Left kidney (tissue), 2 donors: ENCODE data around the gene TNFRSF9. TPM values are rescaled to one million over a fixed set of nuclear protein-coding genes. Genes with fewer than 3 reads are reported as not detected.
"Not testable (repeated sequence)": the region's sequence is repeated elsewhere in the genome, so short reads cannot be mapped to it uniquely, and the experiment has no call there.

Experiments used
- DNase-seq: peaks from one replicate; pipeline ENCODE4 v3.0.0-alpha.2; 2013
- polyA plus RNA-seq: library from polyadenylated mRNA; unstranded; fragments of 120-200 nt; gene quantifications from one replicate; pipeline ENCODE4 v1.2.1, GENCODE V29; 2013; ENCODE audit not compliant: insufficient read length

Gene TNFRSF9
- polyA plus RNA-seq, 1 donor: 0.13 TPM

- DNase-seq: peak; percentile 99
These were observed 20.8 kb upstream of the TNFRSF9 start, which contains the start of gene PARK7 for GRCh38 chr1:7961216-7962013. TSS of gene PARK7 (plus strand) at chr1:7961711. CDS start at chr1:7962786, 1,075 bp downstream.

- no peak for DNase-seq
These were observed 20.2 kb upstream of the TNFRSF9 start for GRCh38 chr1:7960867-7961215.

- DNase-seq: no peak
These were observed 19.5 kb upstream of the TNFRSF9 start for GRCh38 chr1:7960165-7960564.

- no peak for DNase-seq
These were observed 15.8 kb upstream of the TNFRSF9 start for GRCh38 chr1:7956218-7957032.

- DNase-seq: no peak
These were observed 14.0 kb upstream of the TNFRSF9 start for GRCh38 chr1:7954683-7955082.

- DNase-seq: peak; percentile 89
These were observed 13.4 kb upstream of the TNFRSF9 start for GRCh38 chr1:7953850-7954609.

GRCh38 chr1:7952791-7953190 lies 12.2 kb upstream of the TNFRSF9 start:
- not testable (repeated sequence) for DNase-seq

GRCh38 chr1:7948960-7949359 lies 8.3 kb upstream of the TNFRSF9 start:
- DNase-seq: no peak

GRCh38 chr1:7943251-7943650 lies 2.6 kb upstream of the TNFRSF9 start:
- DNase-seq: no peak

GRCh38 chr1:7942214-7942921 lies 1.7 kb upstream of the TNFRSF9 start:
- DNase-seq: peak; percentile 43

GRCh38 chr1:7941437-7941793 lies 776 bp upstream of the TNFRSF9 start:
- no peak for DNase-seq

- DNase-seq: no peak
These were observed 605 bp downstream of the TNFRSF9 start for GRCh38 chr1:7940034-7940433.

- no peak for DNase-seq
These were observed 2.6 kb downstream of the TNFRSF9 start for GRCh38 chr1:7938070-7938469.

GRCh38 chr1:7932524-7933138 lies 8.0 kb downstream of the TNFRSF9 start:
- no peak for DNase-seq

- no peak for DNase-seq
These were observed 9.2 kb downstream of the TNFRSF9 start for GRCh38 chr1:7931446-7931812.

GRCh38 chr1:7930645-7931445 lies 9.8 kb downstream of the TNFRSF9 start:
- DNase-seq: no peak

- DNase-seq: no peak
These were observed 11.0 kb downstream of the TNFRSF9 start for GRCh38 chr1:7929637-7930036.

- no peak for DNase-seq
These were observed 12.4 kb downstream of the TNFRSF9 start for GRCh38 chr1:7928247-7928646.

- not testable (repeated sequence) for DNase-seq
These were observed 13.6 kb downstream of the TNFRSF9 start for GRCh38 chr1:7927061-7927460.

GRCh38 chr1:7922301-7922700 lies 18.3 kb downstream of the TNFRSF9 start:
- DNase-seq: no peak

GRCh38 chr1:7921796-7922195 lies 18.8 kb downstream of the TNFRSF9 start:
- DNase-seq: no peak
